Activated CD8-positive, alpha-beta memory T cell treated with anti-CD3 and anti-CD28 coated beads, Interleukin-2, amount 50 U/mL, for 1 hour (primary cell): ENCODE measurements around the gene FAM240A.

Experiments
- DNase-seq: peaks from one replicate; pipeline ENCODE4 v3.0.0-alpha.2; 2020; ENCODE audit errors: extremely low read depth

The FAM240A gene

GRCh38 chr3:46626039-46626438 lies 13.7 kb downstream of the FAM240A start:
- DNase-seq = no peak

DNA sequence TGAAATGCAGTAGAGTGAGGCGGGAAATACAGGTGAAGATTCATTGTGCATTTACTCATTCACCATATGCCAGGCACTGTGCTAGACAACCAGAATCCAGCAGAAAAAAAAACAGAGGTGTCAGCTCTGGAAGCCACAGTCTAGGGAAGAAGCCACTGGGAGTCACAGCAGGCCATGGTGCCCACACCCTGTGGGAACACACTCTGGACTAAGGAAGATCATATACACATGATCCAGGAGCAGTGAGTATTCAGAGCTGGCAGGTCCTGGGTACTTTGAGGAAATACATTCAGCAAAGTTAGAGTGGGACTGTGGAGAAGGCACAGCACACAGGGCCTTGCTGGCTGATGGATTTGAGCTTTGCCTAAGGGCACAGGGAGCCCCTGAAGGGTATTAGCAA lies 14.8 kb downstream of the FAM240A start:
- DNase-seq = no peak

- DNase-seq = no peak
These were observed 16.6 kb downstream of the FAM240A start for GRCh38 chr3:46628901-46629369.

GRCh38 chr3:46629551-46630517 lies 17.5 kb downstream of the FAM240A start:
- DNase-seq = peak; percentile 23

DNA sequence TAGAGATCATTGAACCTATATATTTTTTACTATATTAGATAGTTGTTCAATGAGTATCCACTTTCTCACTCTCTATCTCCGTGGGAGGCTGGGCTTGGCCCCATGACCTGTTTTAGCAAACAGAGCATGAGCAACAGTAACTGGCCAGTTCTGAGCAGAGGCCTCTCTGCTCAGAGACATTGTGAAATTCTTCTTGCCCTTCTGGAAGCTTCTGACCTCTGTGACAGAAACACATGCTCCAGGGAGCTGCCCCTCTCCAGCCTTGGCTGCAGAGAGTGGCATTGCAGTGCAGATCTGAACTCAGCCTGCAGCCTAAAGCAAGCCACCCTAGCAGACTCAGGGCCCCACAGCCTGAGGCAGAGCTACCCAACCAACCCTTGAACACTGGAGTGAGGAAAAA lies 20.5 kb downstream of the FAM240A start:
- no peak for DNase-seq

GRCh38 chr3:46634856-46635255 lies 22.5 kb downstream of the FAM240A start:
- no peak for DNase-seq

- no peak for DNase-seq
These were observed 26.9 kb downstream of the FAM240A start for GRCh38 chr3:46639221-46639620.

DNA sequence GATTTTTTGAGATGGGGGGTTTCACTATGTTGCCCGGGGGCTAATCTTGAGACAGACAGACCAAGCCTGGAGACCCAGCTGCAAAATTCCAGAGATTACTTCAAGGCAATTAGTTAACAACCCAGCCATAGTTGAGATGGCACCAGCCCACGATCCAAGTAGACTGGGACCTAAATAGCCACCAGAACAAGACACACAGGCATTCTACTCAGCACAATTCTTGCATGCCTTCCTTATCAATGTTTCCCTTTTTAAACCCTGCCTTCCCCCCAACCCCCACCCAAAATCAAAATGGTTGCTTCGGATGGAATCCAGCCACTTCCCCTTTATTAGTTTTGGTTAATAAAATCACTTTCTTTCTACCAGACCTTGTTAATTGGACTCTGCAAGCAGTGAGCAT lies 28.6 kb downstream of the FAM240A start:
- DNase-seq = no peak

- DNase-seq = no peak
These were observed 30.6 kb downstream of the FAM240A start for GRCh38 chr3:46642971-46643370.

DNA sequence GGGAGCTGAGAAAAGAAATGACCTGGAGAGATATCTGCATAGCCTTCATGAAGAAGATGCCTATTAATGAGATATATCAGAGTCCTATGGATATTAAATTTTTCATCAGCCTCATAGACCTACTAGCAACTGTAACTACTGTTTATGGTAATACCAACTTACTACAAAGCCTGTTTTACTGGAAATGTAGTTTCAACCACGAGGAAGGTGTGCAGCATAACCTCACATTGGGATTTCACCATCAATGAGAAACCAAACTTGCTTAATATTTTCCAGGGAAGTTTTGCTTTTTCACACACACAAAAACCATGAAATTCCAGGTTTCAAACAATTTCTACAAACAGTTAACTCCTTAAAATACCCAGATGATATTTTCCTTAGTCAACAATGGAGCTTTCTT lies 31.4 kb downstream of the FAM240A start:
- DNase-seq = no peak

GRCh38 chr3:46646700-46647099 lies 34.4 kb downstream of the FAM240A start:
- no peak for DNase-seq

DNA sequence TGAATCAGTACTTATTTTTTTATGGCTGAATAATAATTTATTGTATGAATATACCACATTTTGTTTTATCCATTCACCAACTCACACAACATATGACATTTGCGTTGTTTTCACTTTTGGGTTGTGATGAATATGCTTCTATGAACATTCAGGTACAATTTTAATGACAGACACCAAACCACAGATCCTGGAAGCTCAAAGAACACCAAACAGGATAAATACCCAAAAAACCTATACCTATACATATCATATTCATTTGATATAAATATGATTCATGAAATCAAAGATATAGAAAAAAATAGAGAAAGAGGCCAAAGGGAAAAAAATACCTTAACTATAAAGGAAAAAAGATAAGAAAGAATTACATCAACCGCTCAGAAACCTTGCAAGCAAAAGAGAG lies 35.8 kb downstream of the FAM240A start:
- no peak for DNase-seq

- no peak for DNase-seq
These were observed 37.1 kb downstream of the FAM240A start for GRCh38 chr3:46649436-46649835.

DNA sequence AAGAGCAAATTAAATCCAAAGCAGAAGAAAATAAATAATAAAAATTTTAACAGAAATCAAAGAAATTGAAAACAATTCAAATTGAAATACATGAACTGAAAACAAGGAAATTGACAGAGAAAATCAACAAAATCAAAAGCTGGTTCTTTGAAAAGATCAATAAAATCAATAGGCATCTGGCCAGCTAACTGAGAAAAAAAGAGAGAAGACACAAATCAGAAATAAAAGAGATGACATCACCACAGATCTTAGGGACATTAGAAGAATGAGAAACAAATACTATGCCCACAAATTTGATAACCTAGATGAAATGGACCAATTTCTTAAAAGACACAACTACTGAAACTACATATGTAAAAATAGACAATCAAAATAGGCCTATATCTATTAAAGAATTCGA lies 38.8 kb downstream of the FAM240A start:
- no peak for DNase-seq

DNA sequence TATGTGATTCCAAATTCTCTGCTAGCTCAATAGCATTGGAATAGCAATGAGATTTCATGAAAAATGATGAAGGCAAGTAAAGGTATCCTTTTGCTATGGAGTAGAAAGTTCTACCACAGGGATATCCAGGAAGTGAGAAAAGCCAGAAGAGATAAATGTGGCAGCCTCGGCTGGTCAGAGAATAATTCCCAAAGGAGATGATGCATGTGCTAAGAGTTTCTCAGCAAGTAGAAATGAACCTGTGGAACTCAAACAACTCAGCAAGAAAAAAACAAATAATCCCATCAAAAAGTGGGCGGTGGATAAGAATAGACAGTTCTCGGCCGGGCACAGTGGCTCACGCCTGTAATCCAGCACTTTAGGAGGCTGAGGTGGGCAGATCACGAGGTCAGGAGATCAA lies 42.9 kb downstream of the FAM240A start:
- no peak for DNase-seq

DNA sequence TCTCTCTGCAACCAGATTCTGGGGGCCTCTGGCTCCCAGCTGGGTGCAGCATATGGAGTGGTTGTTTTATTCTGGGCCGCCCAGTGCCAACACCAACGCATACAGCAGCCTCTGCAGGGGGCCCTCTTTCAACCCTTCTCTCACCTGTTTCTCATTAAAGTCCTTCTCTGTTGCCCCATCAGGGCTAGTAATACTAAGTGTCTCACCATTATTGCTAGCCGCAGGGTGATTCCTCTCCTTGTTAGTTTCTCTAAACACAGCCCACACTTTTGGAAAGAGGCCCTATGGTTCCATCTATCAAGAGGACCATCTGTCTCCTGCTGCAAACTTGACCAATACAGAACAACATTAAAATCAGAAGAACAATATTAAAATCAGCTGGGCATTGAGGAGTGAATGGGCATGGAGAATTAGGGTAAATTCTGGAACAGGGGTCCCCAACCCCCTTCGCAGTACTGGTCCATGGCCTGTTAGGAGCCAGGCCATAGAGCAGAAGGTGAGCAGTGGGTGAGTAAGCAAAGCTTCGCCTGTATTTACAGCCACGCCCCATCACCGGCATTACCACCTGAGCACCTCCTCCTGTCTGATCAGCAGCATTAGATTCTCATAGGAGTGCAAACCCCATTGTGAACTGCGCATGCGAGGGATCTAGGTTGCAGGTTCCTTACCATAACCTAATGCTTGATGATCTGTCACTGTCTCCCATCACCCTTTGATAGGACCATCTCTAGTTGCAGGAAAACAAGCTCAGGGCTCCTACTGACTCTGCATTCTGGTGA lies 44.6 kb downstream of the FAM240A start:
- DNase-seq = no peak

DNA sequence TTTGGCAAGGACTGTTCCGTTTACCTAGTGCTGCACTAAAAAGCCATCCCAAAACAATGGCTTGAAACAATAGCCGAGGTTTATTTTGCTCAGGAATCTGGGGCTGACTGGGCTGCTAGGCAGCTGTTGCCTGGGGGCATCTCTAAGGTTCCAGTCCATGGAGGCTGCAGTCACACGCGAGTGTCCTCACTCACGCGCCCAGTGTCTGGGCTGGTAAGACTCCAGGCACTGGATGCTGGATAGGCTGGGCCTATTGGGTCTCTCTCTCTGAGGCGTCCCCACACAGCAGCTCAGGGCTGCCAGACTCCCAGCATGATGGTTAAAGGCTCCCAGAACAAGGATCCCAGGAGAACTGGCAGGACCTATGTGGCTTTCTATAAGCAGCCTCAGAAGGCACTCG lies 47.0 kb downstream of the FAM240A start:
- DNase-seq = no peak

GRCh38 chr3:46660003-46660402 lies 47.7 kb downstream of the FAM240A start:
- no peak for DNase-seq

GRCh38 chr3:46660543-46661523 lies 48.5 kb downstream of the FAM240A start:
- DNase-seq = no peak

DNA sequence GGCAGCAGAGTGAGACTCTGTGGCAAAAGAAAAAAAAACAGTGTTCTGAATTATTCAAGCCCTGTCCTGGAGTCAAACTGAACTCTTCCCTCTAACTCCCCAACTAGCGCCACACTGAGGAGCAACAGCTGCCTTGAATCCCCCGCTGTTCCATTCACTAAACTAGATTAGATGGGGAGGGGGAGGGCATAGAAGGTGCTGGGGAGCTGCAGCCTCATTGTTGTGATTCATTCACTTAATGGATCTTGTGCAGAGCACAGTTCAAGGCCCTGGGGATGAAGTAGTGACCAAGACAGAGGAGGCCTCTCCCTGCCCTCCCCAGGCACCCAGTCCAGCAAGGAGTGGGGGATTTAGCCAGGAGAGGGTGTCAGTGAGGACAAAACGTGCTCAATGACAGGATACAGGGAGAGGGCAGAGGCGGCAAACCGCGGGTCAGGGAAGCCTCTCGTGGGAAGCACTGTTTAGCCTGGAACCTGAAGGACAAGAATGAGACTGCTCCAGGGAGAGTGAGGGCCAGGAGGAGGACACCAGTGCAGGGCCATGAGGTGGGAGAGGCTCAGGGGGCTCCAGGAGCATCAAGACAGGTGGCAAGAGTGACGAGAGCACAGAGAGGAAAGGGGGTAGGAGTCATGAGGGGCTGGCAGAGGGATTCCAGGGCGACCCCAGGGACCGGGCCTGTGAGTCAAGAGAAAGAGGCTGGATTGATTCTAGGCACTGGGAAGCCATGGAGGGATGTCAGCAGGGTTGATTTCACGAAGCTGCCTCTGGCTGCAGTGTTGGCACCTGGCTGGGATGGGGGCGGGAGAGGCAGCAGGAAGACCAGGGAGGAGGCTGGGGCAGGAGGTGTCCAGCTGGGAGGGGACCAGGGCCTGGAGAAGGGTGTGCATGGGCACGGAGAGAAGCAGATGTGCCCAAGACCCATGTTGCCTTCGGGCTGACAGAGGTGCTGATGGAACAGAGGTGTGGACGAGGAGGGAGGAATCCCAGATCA lies 49.7 kb downstream of the FAM240A start:
- DNase-seq = no peak
